PC-9 (cell line): Measurements from ENCODE around the gene THG1L.

ENCODE experiments used
- EZH2 ChIP-seq: fragments of 200-600 bp; sonication (generic); IDR thresholded peaks from 2 replicates; pipeline ENCODE4 v1.8.0; 2017; ENCODE audit warnings: antibody characterized with exemption, low read depth
- TF ChIP-seq, protein P1 (sequence below): fragments of 200-600 bp; sonication (generic); conservative IDR thresholded peaks from 2 replicates; pipeline ENCODE4 v1.6.1; 2017; ENCODE audit warnings: mixed run types, antibody characterized with exemption, mild to moderate bottlenecking, moderate library complexity

DNA sequence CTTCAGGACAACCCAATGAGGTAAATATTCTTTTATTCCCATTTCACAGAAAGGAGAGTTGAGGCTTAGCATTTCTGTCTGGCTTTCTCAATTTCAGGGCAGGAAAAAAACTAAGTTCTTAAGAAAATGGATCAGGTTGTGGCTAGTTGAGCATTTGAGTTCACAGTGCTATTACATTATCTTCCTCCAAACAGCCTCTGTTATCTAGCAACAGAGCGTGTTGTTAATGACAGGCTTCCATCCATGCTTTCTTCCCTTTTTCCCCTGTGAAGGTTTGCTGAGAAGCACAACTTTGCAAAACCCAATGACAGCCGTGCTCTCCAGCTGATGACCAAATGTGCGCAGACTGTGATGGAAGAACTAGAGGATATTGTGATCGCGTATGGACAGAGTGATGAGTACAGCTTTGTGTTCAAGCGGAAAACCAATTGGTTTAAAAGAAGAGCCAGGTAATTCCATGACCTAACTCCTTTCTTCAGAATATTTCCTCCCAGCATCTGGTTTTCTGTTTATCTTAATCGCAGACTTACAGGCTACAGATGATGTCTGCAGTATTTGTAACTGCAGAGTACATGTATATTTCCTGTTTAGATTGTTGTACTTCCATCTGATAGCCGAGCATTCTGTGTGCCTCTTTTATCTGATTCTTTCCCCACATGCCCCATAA is 1.5 kb downstream of the THG1L start:
- no peak for TF ChIP-seq EZH2
- TF ChIP-seq, protein P1, sequence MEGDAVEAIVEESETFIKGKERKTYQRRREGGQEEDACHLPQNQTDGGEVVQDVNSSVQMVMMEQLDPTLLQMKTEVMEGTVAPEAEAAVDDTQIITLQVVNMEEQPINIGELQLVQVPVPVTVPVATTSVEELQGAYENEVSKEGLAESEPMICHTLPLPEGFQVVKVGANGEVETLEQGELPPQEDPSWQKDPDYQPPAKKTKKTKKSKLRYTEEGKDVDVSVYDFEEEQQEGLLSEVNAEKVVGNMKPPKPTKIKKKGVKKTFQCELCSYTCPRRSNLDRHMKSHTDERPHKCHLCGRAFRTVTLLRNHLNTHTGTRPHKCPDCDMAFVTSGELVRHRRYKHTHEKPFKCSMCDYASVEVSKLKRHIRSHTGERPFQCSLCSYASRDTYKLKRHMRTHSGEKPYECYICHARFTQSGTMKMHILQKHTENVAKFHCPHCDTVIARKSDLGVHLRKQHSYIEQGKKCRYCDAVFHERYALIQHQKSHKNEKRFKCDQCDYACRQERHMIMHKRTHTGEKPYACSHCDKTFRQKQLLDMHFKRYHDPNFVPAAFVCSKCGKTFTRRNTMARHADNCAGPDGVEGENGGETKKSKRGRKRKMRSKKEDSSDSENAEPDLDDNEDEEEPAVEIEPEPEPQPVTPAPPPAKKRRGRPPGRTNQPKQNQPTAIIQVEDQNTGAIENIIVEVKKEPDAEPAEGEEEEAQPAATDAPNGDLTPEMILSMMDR: no peak
